ENCODE data around the gene DBN1.
A peak's percentile ranks its signal among the peaks of the same experiment; 100 is the strongest.
"Not testable (repeated sequence)": the region's sequence is repeated elsewhere in the genome, so short reads cannot be mapped to it uniquely, and the experiment has no call there.

The DBN1 gene

GRCh38 chr5:177491983-177492746 lies 18.7 kb upstream of the DBN1 start:
- peaks cover 63% of the 10 kb centered on the region for H3K36me3 Mint-ChIP-seq (ENCODE audit: low read depth)
- H3K27ac Mint-ChIP-seq, result peak overlapping the region; percentile 83
- intact Hi-C loops (cut with micrococcal nuclease), result loop anchor here (10.0 kb wide), 1 partner anchor 177 kb away; the partner anchor contains the start of gene MXD3
- H3K4me1 Mint-ChIP-seq (ENCODE audit: low read depth), result peaks cover 69% of the 10 kb centered on the region
- H3K27me3 Mint-ChIP-seq, result peaks cover 16% of the 10 kb centered on the region
- H3K4me3 Mint-ChIP-seq, result no peak overlapping the region
- H3K9me3 Mint-ChIP-seq, result no peaks in the 10 kb centered on the region

DNA sequence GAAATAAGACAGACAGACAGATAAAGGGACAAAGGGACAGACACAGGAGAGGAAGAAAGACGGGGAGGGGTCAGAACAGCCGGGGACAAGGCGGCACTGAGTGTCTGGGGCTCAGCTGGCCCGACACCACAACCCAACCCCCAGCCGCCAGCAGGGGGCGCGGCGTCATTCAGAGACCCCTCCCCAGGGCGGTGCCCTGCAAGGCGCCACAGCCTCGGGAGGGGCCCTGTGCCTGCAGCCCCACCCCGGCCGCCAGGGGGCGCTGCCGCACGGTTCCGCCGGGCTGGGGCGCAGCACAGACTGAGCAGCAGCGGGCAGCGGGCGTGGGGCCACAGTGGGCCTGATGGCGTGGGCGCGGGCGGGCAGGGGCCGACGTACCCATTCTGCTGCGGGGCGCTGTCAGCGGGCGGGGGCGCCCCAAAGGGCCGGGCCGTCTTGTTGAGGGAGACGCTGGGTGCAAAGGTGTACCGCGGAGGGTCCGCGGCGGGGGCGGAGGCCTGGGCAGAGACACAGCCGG lies 18.1 kb upstream of the DBN1 start:
- peaks cover 67% of the 10 kb centered on the region for H3K4me1 Mint-ChIP-seq (ENCODE audit: low read depth)
- intact Hi-C loops (cut with micrococcal nuclease), result loop anchor here (10.0 kb wide), 1 partner anchor 177 kb away; the partner anchor contains the start of gene MXD3
- H3K9me3 Mint-ChIP-seq, result no peaks in the 10 kb centered on the region
- H3K36me3 Mint-ChIP-seq (ENCODE audit: low read depth), result peaks cover 69% of the 10 kb centered on the region
- H3K27me3 Mint-ChIP-seq, result peaks cover 21% of the 10 kb centered on the region
- H3K27ac Mint-ChIP-seq, result peak overlapping the region; percentile 47
- H3K4me3 Mint-ChIP-seq, result no peak overlapping the region

GRCh38 chr5:177490992-177491391 lies 17.6 kb upstream of the DBN1 start:
- Mint-ChIP-seq H3K9me3 (no peaks in the 10 kb centered on the region), H3K4me3 (no peak overlapping the region), H3K27ac (peak overlapping the region; percentile 47), H3K36me3 (ENCODE audit: low read depth) (peaks cover 74% of the 10 kb centered on the region), H3K4me1 (ENCODE audit: low read depth) (peaks cover 62% of the 10 kb centered on the region), H3K27me3 (peaks cover 26% of the 10 kb centered on the region)
- intact Hi-C loops (cut with micrococcal nuclease), result loop anchor here (10.0 kb wide), 1 partner anchor 176 kb away; the partner anchor contains the start of gene MXD3

DNA sequence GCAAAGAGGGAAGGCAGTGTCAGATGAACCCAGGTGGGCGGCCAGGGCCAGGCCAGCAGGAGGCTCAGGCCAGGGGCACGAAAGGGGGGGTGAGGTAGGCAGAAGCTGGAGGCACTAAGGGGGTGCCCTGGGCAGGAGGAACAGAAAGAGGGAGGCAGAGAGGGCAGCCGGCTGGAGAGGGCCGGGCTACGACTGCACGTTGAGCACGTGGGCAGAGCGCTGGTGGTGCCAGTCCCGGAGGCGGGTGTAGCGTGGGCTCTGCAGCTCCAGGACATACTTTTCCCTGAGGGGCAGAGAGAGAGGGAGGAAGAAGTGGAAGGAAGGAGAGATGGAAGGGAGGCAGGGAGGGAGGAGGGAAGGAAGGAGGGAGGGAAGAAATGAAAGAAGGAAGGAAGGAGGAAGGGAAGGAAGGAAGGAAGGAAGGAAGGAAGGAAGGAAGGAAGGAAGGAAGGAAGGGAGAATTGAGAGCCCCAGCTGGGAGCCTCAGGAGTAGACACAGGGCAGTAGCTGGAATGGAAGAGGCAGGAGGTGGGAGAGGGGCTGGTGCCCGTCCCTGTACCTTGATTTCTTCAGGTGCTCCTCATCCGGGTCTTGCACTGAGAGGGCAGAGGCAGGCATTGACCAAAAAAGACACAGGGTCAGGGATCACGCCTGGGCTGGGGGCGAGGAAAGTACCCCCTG lies 17.0 kb upstream of the DBN1 start:
- intact Hi-C loops (cut with micrococcal nuclease), result loop anchor here (10.0 kb wide), 1 partner anchor 176 kb away; the partner anchor contains the start of gene MXD3
- Mint-ChIP-seq H3K4me3 (no peak overlapping the region), H3K9me3 (no peaks in the 10 kb centered on the region), H3K4me1 (ENCODE audit: low read depth) (peaks cover 57% of the 10 kb centered on the region), H3K27ac (peak overlapping the region; percentile 47), H3K27me3 (peaks cover 27% of the 10 kb centered on the region), H3K36me3 (ENCODE audit: low read depth) (peaks cover 78% of the 10 kb centered on the region)

GRCh38 chr5:177489119-177489716 lies 15.8 kb upstream of the DBN1 start:
- peaks cover 39% of the 10 kb centered on the region for H3K27me3 Mint-ChIP-seq
- no peak overlapping the region for H3K4me3 Mint-ChIP-seq
- intact Hi-C loops (cut with micrococcal nuclease), result no loop called here
- peaks cover 90% of the 10 kb centered on the region for H3K36me3 Mint-ChIP-seq (ENCODE audit: low read depth)
- no peaks in the 10 kb centered on the region for H3K9me3 Mint-ChIP-seq
- no peak overlapping the region for H3K27ac Mint-ChIP-seq
- H3K4me1 Mint-ChIP-seq (ENCODE audit: low read depth), result peaks cover 56% of the 10 kb centered on the region

DNA sequence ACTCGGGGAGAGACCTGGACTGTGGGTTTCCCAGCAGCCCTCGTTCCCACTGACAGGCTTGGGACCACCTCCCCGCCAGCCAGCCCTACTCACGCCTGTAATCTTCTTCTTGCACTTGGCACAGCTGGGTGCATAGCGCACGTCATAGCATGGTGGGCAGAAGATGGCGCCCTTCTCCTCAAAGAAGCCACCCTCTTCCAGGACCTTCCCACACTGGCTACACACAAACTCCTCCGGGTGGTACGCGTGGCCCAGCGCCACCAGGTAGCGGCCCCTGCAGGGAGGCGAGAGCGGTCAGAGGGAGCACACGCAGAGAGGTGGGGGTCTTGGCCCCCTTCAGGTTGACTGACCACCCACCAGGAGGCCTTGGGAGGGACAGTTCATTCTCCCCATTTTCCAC lies 14.5 kb upstream of the DBN1 start:
- H3K27ac Mint-ChIP-seq, result no peak overlapping the region
- peaks cover 52% of the 10 kb centered on the region for H3K27me3 Mint-ChIP-seq
- intact Hi-C loops (cut with micrococcal nuclease), result no loop called here

GRCh38 chr5:177487144-177487543 lies 13.7 kb upstream of the DBN1 start:
- Mint-ChIP-seq H3K27ac (no peak overlapping the region), H3K27me3 (peaks cover 60% of the 10 kb centered on the region), H3K36me3 (ENCODE audit: low read depth) (peaks cover 98% of the 10 kb centered on the region), H3K9me3 (no peaks in the 10 kb centered on the region), H3K4me3 (no peak overlapping the region), H3K4me1 (ENCODE audit: low read depth) (peaks cover 55% of the 10 kb centered on the region)
- intact Hi-C loops (cut with micrococcal nuclease), result no loop called here

More for the DNA sequence above, 14.5 kb upstream of the DBN1 start:
- no peak overlapping the region for H3K4me3 Mint-ChIP-seq
- peaks cover 55% of the 10 kb centered on the region for H3K4me1 Mint-ChIP-seq (ENCODE audit: low read depth)
- no peaks in the 10 kb centered on the region for H3K9me3 Mint-ChIP-seq
- peaks cover 98% of the 10 kb centered on the region for H3K36me3 Mint-ChIP-seq (ENCODE audit: low read depth)

- H3K9me3 Mint-ChIP-seq, result no peaks in the 10 kb centered on the region
- no peak overlapping the region for H3K27ac Mint-ChIP-seq
- no peak overlapping the region for H3K4me3 Mint-ChIP-seq
- peaks cover 93% of the 10 kb centered on the region for H3K36me3 Mint-ChIP-seq (ENCODE audit: low read depth)
- H3K4me1 Mint-ChIP-seq (ENCODE audit: low read depth), result peaks cover 51% of the 10 kb centered on the region
- peaks cover 59% of the 10 kb centered on the region for H3K27me3 Mint-ChIP-seq
- intact Hi-C loops (cut with micrococcal nuclease), result no loop called here
Measured at GRCh38 chr5:177486256-177486655, 12.8 kb upstream of the DBN1 start.

- not testable (repeated sequence) for H3K27ac Mint-ChIP-seq, H3K9me3 Mint-ChIP-seq
Measured at GRCh38 chr5:177485753-177486152, 12.3 kb upstream of the DBN1 start.

GRCh38 chr5:177484902-177485549 lies 11.6 kb upstream of the DBN1 start:
- Mint-ChIP-seq H3K9me3 (no peaks in the 10 kb centered on the region), H3K4me3 (no peak overlapping the region), H3K27me3 (peaks cover 56% of the 10 kb centered on the region), H3K36me3 (ENCODE audit: low read depth) (peaks cover 81% of the 10 kb centered on the region), H3K27ac (no peak overlapping the region), H3K4me1 (ENCODE audit: low read depth) (peaks cover 45% of the 10 kb centered on the region)
- intact Hi-C loops (cut with micrococcal nuclease), result no loop called here

More at GRCh38 chr5:177485753-177486152, 12.3 kb upstream of the DBN1 start:
- H3K4me3 Mint-ChIP-seq; intact Hi-C loops (cut with micrococcal nuclease): not testable (repeated sequence)
- Mint-ChIP-seq H3K36me3 (ENCODE audit: low read depth) (peaks cover 88% of the 10 kb centered on the region), H3K4me1 (ENCODE audit: low read depth) (peaks cover 46% of the 10 kb centered on the region), H3K27me3 (peaks cover 58% of the 10 kb centered on the region)

GRCh38 chr5:177483994-177484901 lies 10.8 kb upstream of the DBN1 start:
- no peak overlapping the region for H3K27ac Mint-ChIP-seq
- peaks cover 56% of the 10 kb centered on the region for H3K27me3 Mint-ChIP-seq
- intact Hi-C loops (cut with micrococcal nuclease), result no loop called here
- H3K9me3 Mint-ChIP-seq, result no peaks in the 10 kb centered on the region
- no peak overlapping the region for H3K4me3 Mint-ChIP-seq
- peaks cover 73% of the 10 kb centered on the region for H3K36me3 Mint-ChIP-seq (ENCODE audit: low read depth)
- peaks cover 51% of the 10 kb centered on the region for H3K4me1 Mint-ChIP-seq (ENCODE audit: low read depth)

DNA sequence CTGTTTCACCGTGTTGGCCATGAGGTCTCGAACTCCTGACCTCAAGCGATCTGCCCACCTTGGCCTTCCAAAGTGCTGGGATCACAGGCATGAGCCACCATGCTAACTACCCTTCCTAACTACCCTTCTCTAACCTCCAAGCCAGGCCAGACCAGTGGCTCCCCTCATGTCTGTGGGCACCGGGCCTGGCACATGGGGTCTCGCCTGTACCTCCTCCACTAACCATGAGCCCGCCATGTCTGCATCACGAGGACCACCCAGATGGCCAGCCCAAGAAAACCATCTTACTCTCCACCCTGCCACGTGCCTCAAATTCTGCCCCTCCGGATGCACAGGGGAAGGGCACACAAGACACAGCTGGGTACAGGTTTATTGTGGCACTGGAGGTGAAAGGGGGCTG lies 9.6 kb upstream of the DBN1 start:
- no peak overlapping the region for H3K4me3 Mint-ChIP-seq
- intact Hi-C loops (cut with micrococcal nuclease), result no loop called here
- H3K9me3 Mint-ChIP-seq, result no peaks in the 10 kb centered on the region
- H3K36me3 Mint-ChIP-seq (ENCODE audit: low read depth), result peaks cover 61% of the 10 kb centered on the region
- peaks cover 63% of the 10 kb centered on the region for H3K27me3 Mint-ChIP-seq
- peaks cover 58% of the 10 kb centered on the region for H3K4me1 Mint-ChIP-seq (ENCODE audit: low read depth)
- no peak overlapping the region for H3K27ac Mint-ChIP-seq

DNA sequence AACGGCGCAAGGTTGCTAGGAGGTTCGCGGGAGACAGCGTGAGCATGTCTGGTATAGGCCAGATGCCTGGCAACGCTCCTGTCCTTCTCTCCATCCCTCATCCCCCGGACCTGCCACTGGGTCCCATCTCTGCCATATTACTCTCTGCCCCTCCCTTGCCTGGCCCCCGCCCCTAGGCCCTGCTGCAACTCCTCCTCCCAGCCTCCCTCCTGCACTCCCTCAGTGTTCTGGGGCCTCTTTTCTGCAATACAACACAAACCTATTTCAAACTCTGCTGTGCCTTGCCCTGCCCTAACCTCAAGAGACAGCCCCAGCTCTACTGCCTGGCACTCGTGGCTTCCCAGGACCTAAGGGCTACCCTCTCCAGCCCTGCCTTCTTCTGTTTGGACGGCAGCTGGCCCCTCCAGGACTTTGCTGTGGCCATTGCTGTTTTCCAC lies 8.9 kb upstream of the DBN1 start:
- Mint-ChIP-seq H3K9me3 (no peaks in the 10 kb centered on the region), H3K27me3 (peaks cover 62% of the 10 kb centered on the region), H3K27ac (no peak overlapping the region), H3K4me3 (no peak overlapping the region), H3K36me3 (ENCODE audit: low read depth) (peaks cover 55% of the 10 kb centered on the region), H3K4me1 (ENCODE audit: low read depth) (peaks cover 64% of the 10 kb centered on the region)
- intact Hi-C loops (cut with micrococcal nuclease), result no loop called here

Data from dendritic cell treated with granulocyte-macrophage colony-stimulating factor and Interleukin-4, amounts not matched to agents 40 ng/mL and 50 ng/mL, for 4 days (primary cell).